ENCODE results near the gene GIMAP2. TPM values are rescaled to one million over a fixed set of nuclear protein-coding genes. Genes with fewer than 3 reads are reported as not detected.

Gene GIMAP2
- total and polyA plus RNA-seq, 11 donors = 2.1 to 23.5 (median 4.9) TPM

DNA sequence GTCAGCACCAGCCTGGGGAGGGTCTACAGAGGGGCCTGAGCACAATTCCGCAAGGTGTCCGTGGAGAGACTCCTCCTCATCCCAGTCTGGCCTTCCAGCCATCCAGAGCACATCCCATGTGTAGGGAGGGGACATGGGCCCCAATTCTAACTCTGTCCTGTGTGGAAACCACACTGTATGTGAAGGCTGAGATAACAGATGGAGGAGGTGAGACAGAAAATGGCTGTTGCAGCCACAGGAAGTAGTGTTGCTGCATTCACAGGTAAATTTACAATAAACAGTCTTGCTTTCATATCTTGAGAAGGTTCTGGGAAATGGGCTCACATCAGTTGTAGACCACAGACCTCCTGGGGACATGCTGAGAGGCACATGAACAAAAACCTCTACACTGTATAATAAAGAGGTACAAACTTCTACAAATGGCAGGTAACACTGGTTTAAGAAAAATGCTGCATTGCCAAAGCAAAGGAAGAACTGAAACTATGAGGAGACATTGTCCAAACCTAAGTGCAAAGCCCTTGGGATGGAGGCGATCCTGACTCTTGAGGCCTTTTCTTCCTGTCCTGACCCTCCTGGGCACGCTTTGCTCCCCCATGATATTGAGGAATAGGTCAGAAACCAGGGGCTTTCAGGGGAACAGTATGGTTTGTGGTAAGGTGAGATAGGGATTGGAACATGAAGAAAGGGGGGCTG, 21.6 kb upstream of the GIMAP2 start:
- Histone ChIP-seq H3K9me3 (peaks cover 0 to 6% (median 0%) of the 10 kb centered on the region in 12 donors), H3K4me3 (no peak overlapping the region), H3K27me3 (no peaks in the 10 kb centered on the region), H3K36me3 (no peaks in the 10 kb centered on the region), H3K4me1 (peaks cover 0 to 39% (median 0%) of the 10 kb centered on the region in 12 donors), H3K27ac (peak overlapping the region in 2 of 12 donors; percentile 22 to 88)
- intact Hi-C loops (cut with DNase I) = no loop called here
- WGBS, 4 donors = 91 to 96% (median 92%) methylated on average over 4 of the region's 4 CpGs
- DNase-seq (no peak), ATAC-seq (no peak)
- TF ChIP-seq CTCF (IDR thresholded peaks at IDR 0.05) (no peak), POLR2A (IDR thresholded peaks at IDR 0.05) (no peak)

DNA sequence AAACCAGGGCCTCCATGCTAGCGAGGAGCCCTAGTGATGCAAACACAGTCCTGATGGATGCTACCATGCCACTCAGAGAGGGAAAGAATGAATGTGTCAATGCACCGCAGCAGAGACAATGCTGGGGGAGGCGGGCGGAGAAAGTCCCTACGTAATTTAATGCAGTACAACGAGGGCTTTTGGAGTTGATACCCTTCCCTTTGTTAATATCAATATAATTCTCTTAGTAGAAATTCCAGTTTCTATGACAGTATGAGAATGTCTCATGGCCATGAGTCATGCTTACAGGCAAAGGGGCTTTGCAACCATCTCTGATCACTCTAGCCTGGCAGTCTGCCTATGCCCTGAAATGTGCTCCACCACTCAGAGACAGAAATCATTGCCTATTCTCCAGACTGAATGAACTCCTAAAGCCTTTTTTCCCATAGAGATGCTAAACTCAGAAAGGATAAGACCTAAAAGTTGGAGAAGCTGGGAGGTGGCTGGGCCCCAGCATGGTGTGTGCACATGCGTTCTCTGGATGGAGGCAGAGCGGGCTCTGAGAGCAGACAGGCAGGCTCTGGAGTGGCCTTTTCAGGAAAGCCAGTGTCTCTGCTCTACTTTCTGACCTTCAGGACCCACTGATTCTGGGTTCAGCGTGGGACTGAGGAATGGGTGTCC, 20.3 kb upstream of the GIMAP2 start:
- WGBS, 4 donors = 93 to 96% (median 93%) methylated on average over 9 of the region's 9 CpGs
- Histone ChIP-seq H3K4me1 (peaks cover 0 to 39% (median 0%) of the 10 kb centered on the region in 12 donors), H3K27me3 (no peaks in the 10 kb centered on the region), H3K36me3 (no peaks in the 10 kb centered on the region), H3K27ac (peak overlapping the region in 2 of 12 donors; percentile 5 to 88), H3K9me3 (peaks cover 0 to 11% (median 0%) of the 10 kb centered on the region in 12 donors), H3K4me3 (no peak overlapping the region)
- ATAC-seq = peak in 1 of 4 donors; percentile 31
- no peak for DNase-seq
- TF ChIP-seq POLR2A (IDR thresholded peaks at IDR 0.05) = no peak
- TF ChIP-seq CTCF (IDR thresholded peaks at IDR 0.05) = no peak
- intact Hi-C loops (cut with DNase I) = no loop called here

DNA sequence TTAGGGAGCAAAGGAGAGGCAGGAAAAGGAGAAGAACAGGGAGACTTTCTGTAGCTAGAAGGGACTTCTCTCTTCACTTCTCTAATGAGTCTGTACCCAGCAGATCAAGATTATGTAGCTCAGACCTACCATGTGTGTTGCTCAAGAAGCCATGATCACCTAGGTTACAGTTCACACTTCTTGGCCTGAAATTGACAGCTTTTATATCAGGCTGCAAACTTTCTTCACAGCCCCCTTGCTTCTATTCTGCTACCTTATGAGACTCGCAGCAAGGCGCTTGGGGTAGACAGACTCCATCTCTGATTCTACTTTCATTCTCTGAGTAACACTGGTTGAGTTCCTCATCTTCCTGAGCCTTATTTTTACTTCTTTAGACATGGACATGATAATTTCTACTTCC, 19.6 kb upstream of the GIMAP2 start:
- H3K4me3 ChIP-seq = peak overlapping the region in 1 of 12 donors; percentile 5
- no peaks in the 10 kb centered on the region for H3K36me3 ChIP-seq
- no peaks in the 10 kb centered on the region for H3K27me3 ChIP-seq
- no peak for DNase-seq
- ATAC-seq = no peak
- intact Hi-C loops (cut with DNase I) = no loop called here
- TF ChIP-seq CTCF (IDR thresholded peaks at IDR 0.05) (no peak), POLR2A (IDR thresholded peaks at IDR 0.05) (no peak)
- peaks cover 0 to 39% (median 0%) of the 10 kb centered on the region in 12 donors for H3K4me1 ChIP-seq
- peaks cover 0 to 11% (median 0%) of the 10 kb centered on the region in 12 donors for H3K9me3 ChIP-seq
- H3K27ac ChIP-seq = peak overlapping the region in 2 of 12 donors; percentile 5 to 88
- WGBS, 4 donors = 91 to 98% (median 93%) methylated on average over 2 of the region's 2 CpGs

- Histone ChIP-seq H3K36me3 (no peaks in the 10 kb centered on the region), H3K4me1 (peaks cover 0 to 39% (median 0%) of the 10 kb centered on the region in 12 donors), H3K4me3 (no peak overlapping the region), H3K27ac (peak overlapping the region in 1 of 12 donors; percentile 88), H3K27me3 (no peaks in the 10 kb centered on the region), H3K9me3 (peaks cover 0 to 11% (median 0%) of the 10 kb centered on the region in 12 donors)
- TF ChIP-seq POLR2A (IDR thresholded peaks at IDR 0.05) = no peak
- DNase-seq (no peak), ATAC-seq (no peak)
- intact Hi-C loops (cut with DNase I) = no loop called here
Observed at GRCh38 chr7:150666412-150666811, 19.1 kb upstream of the GIMAP2 start.
